BLaER1 (cell line): ENCODE results near the gene TMEM187.

Experiments used
- H3K27ac ChIP-seq: shearing (Covaris generic); formaldehyde crosslinking; 2 replicates; pipeline ENCODE4 v1.8.1; 2022
- H3K27me3 ChIP-seq: shearing (Covaris generic); formaldehyde crosslinking; 2 replicates; pipeline ENCODE4 v1.8.1; 2022
- H3K36me3 ChIP-seq: shearing (Covaris generic); formaldehyde crosslinking; 2 replicates; pipeline ENCODE4 v1.8.1; 2022
- H3K4me1 ChIP-seq: shearing (Covaris generic); formaldehyde crosslinking; 2 replicates; pipeline ENCODE4 v1.8.1; 2022
- H3K4me2 ChIP-seq: shearing (Covaris generic); formaldehyde crosslinking; 2 replicates; pipeline ENCODE4 v1.8.1; 2022
- H3K4me3 ChIP-seq: shearing (Covaris generic); formaldehyde crosslinking; 2 replicates; pipeline ENCODE4 v1.8.1; 2022
- H3K9ac ChIP-seq: shearing (Covaris generic); formaldehyde crosslinking; 2 replicates; pipeline ENCODE4 v1.8.1; 2022
- H3K9me3 ChIP-seq: shearing (Covaris generic); formaldehyde crosslinking; 2 replicates; pipeline ENCODE4 v1.8.1; 2022
- H4K20me1 ChIP-seq: shearing (Covaris generic); formaldehyde crosslinking; 2 replicates; pipeline ENCODE4 v1.8.1; 2022
- Cebpa-rat ChIP-seq: shearing (Covaris generic); IDR thresholded peaks from 2 replicates; pipeline ENCODE4 v1.8.1; 2022

TMEM187 gene

GRCh38 chrX:153927922-153928760 lies 44.4 kb upstream of the TMEM187 start:
- H3K4me3 ChIP-seq: peak overlapping the region; percentile 70
- peak overlapping the region; percentile 99 for H3K27ac ChIP-seq
- H3K27me3 ChIP-seq: peaks cover 61% of the 10 kb centered on the region
- H3K9ac ChIP-seq: peak overlapping the region; percentile 97
- peaks cover 98% of the 10 kb centered on the region for H4K20me1 ChIP-seq
- peak overlapping the region; percentile 99 for H3K4me2 ChIP-seq
- peaks cover 79% of the 10 kb centered on the region for H3K4me1 ChIP-seq
- TF ChIP-seq Cebpa-rat: no peak
- no peaks in the 10 kb centered on the region for H3K9me3 ChIP-seq
- H3K36me3 ChIP-seq: peaks cover 39% of the 10 kb centered on the region

GRCh38 chrX:153928846-153929245 lies 43.7 kb upstream of the TMEM187 start:
- H3K27ac ChIP-seq: peak overlapping the region; percentile 72
- H3K4me1 ChIP-seq: peaks cover 79% of the 10 kb centered on the region
- peaks cover 41% of the 10 kb centered on the region for H3K36me3 ChIP-seq
- H3K27me3 ChIP-seq: peaks cover 61% of the 10 kb centered on the region
- peaks cover 98% of the 10 kb centered on the region for H4K20me1 ChIP-seq
- TF ChIP-seq Cebpa-rat: no peak
- H3K9me3 ChIP-seq: no peaks in the 10 kb centered on the region
- H3K4me3 ChIP-seq: peak overlapping the region; percentile 70
- H3K4me2 ChIP-seq: peak overlapping the region; percentile 99
- H3K9ac ChIP-seq: peak overlapping the region; percentile 65

- TF ChIP-seq Cebpa-rat: no peak
- Histone ChIP-seq H3K9me3 (no peaks in the 10 kb centered on the region), H3K4me3 (peak overlapping the region; percentile 70; the same call in 1 of the 2 replicates), H3K36me3 (peaks cover 41% of the 10 kb centered on the region), H3K4me1 (peaks cover 75% of the 10 kb centered on the region), H3K27me3 (peaks cover 61% of the 10 kb centered on the region), H4K20me1 (peaks cover 98% of the 10 kb centered on the region), H3K27ac (peak overlapping the region; percentile 72), H3K4me2 (peak overlapping the region; percentile 99), H3K9ac (peak overlapping the region; percentile 65; the same call in 1 of the 2 replicates)
Measured at GRCh38 chrX:153929576-153929975, 43.0 kb upstream of the TMEM187 start.

GRCh38 chrX:153930011-153930910 lies 42.3 kb upstream of the TMEM187 start:
- no peak overlapping the region for H3K4me3 ChIP-seq
- peaks cover 41% of the 10 kb centered on the region for H3K36me3 ChIP-seq
- H3K9ac ChIP-seq: peak overlapping the region; percentile 65; the same call in 1 of the 2 replicates
- no peak for TF ChIP-seq Cebpa-rat
- peak overlapping the region; percentile 99 for H3K4me2 ChIP-seq
- H3K27ac ChIP-seq: peak overlapping the region; percentile 72
- peaks cover 54% of the 10 kb centered on the region for H3K27me3 ChIP-seq
- H4K20me1 ChIP-seq: peaks cover 93% of the 10 kb centered on the region
- no peaks in the 10 kb centered on the region for H3K9me3 ChIP-seq
- H3K4me1 ChIP-seq: peaks cover 68% of the 10 kb centered on the region

- Histone ChIP-seq H3K4me3 (no peak overlapping the region), H3K9ac (no peak overlapping the region), H3K36me3 (peaks cover 41% of the 10 kb centered on the region), H3K9me3 (no peaks in the 10 kb centered on the region), H4K20me1 (peaks cover 91% of the 10 kb centered on the region), H3K4me1 (peaks cover 68% of the 10 kb centered on the region), H3K27ac (peak overlapping the region; percentile 72; the same call in 1 of the 2 replicates), H3K27me3 (peaks cover 55% of the 10 kb centered on the region), H3K4me2 (no peak overlapping the region)
- no peak for TF ChIP-seq Cebpa-rat
Measured at GRCh38 chrX:153931151-153931550, 41.4 kb upstream of the TMEM187 start.

- H3K4me2 ChIP-seq: no peak overlapping the region
- no peaks in the 10 kb centered on the region for H3K9me3 ChIP-seq
- no peak overlapping the region for H3K9ac ChIP-seq
- H3K4me1 ChIP-seq: peaks cover 65% of the 10 kb centered on the region
- H3K4me3 ChIP-seq: no peak overlapping the region
- H3K27ac ChIP-seq: no peak overlapping the region
- H3K27me3 ChIP-seq: peaks cover 59% of the 10 kb centered on the region
- H4K20me1 ChIP-seq: peaks cover 89% of the 10 kb centered on the region
- no peak for TF ChIP-seq Cebpa-rat
- peaks cover 41% of the 10 kb centered on the region for H3K36me3 ChIP-seq
Measured at GRCh38 chrX:153931748-153932147, 40.8 kb upstream of the TMEM187 start.

- Histone ChIP-seq H3K27ac (no peak overlapping the region), H3K9ac (no peak overlapping the region), H3K36me3 (peaks cover 41% of the 10 kb centered on the region), H3K4me2 (no peak overlapping the region), H3K27me3 (peaks cover 64% of the 10 kb centered on the region), H3K4me3 (no peak overlapping the region), H4K20me1 (peaks cover 87% of the 10 kb centered on the region), H3K9me3 (no peaks in the 10 kb centered on the region), H3K4me1 (peaks cover 60% of the 10 kb centered on the region)
- no peak for TF ChIP-seq Cebpa-rat
Measured at GRCh38 chrX:153932220-153932915, 40.2 kb upstream of the TMEM187 start.

GRCh38 chrX:153933748-153934147 lies 38.8 kb upstream of the TMEM187 start:
- Histone ChIP-seq H3K36me3 (peaks cover 41% of the 10 kb centered on the region), H3K4me1 (peaks cover 51% of the 10 kb centered on the region), H3K9ac (peak overlapping the region; percentile 91), H4K20me1 (peaks cover 89% of the 10 kb centered on the region), H3K27ac (peak overlapping the region; percentile 90), H3K4me2 (peak overlapping the region; percentile 81), H3K4me3 (peak overlapping the region; percentile 77), H3K27me3 (peaks cover 77% of the 10 kb centered on the region), H3K9me3 (no peaks in the 10 kb centered on the region)
- TF ChIP-seq Cebpa-rat: no peak

GRCh38 chrX:153934148-153934761 lies 38.3 kb upstream of the TMEM187 start:
- peak overlapping the region; percentile 91 for H3K9ac ChIP-seq
- H3K27ac ChIP-seq: peak overlapping the region; percentile 90
- H3K27me3 ChIP-seq: peaks cover 80% of the 10 kb centered on the region
- no peaks in the 10 kb centered on the region for H3K9me3 ChIP-seq
- peaks cover 40% of the 10 kb centered on the region for H3K36me3 ChIP-seq
- H4K20me1 ChIP-seq: peaks cover 89% of the 10 kb centered on the region
- peaks cover 47% of the 10 kb centered on the region for H3K4me1 ChIP-seq
- H3K4me3 ChIP-seq: peak overlapping the region; percentile 77
- H3K4me2 ChIP-seq: peak overlapping the region; percentile 81
- no peak for TF ChIP-seq Cebpa-rat
